GM23338 (cell line): ENCODE measurements around the gene UPK2. TPM values are rescaled to one million over a fixed set of nuclear protein-coding genes. Genes with fewer than 3 reads are reported as not detected.

Experiments
- ATAC-seq: fragments of 200-7000 bp; cut with Tn5 transposase; 3 replicates; pipeline ENCODE4 v1.9.1; 2020
- DNase-seq: peaks from one replicate; pipeline ENCODE4 v3.0.0-alpha.2; 2015; ENCODE audit warnings: low spot score
- H2AFZ ChIP-seq: fragments of 200-600 bp; sonication (generic); 2 replicates; pipeline ENCODE4 v1.8.0; 2016; ENCODE audit warnings: antibody characterized with exemption, mild to moderate bottlenecking, moderate library complexity
- H3F3A ChIP-seq: fragments of 200-600 bp; sonication (generic); replicated peaks from 2 replicates; pipeline ENCODE4 v1.8.0; 2017; ENCODE audit warnings: antibody characterized with exemption, mixed run types, low read depth
- H3K27ac ChIP-seq: fragments of 200-600 bp; sonication (generic); 2 replicates; pipeline ENCODE4 v1.6.1; 2016; ENCODE audit warnings: low read depth
- H3K27me3 ChIP-seq: fragments of 200-600 bp; sonication (generic); 2 replicates; pipeline ENCODE4 v1.8.0; 2016; ENCODE audit warnings: mild to moderate bottlenecking, mixed run types, moderate library complexity; ENCODE audit not compliant: insufficient read depth
- H3K36me3 ChIP-seq: fragments of 200-600 bp; sonication (generic); 2 replicates; pipeline ENCODE4 v1.8.0; 2016; ENCODE audit warnings: mild to moderate bottlenecking; ENCODE audit not compliant: insufficient read depth
- H3K4me1 ChIP-seq: fragments of 200-600 bp; sonication (generic); 2 replicates; pipeline ENCODE4 v1.8.0; 2016; ENCODE audit warnings: mild to moderate bottlenecking, moderate library complexity; ENCODE audit not compliant: insufficient read depth
- H3K4me2 ChIP-seq: fragments of 200-600 bp; sonication (generic); 2 replicates; pipeline ENCODE4 v1.7.1; 2017; ENCODE audit warnings: mixed run types
- H3K4me3 ChIP-seq: fragments of 200-600 bp; sonication (generic); 2 replicates; pipeline ENCODE4 v1.6.1; 2016; ENCODE audit warnings: mixed run types
- H3K79me2 ChIP-seq: fragments of 200-600 bp; sonication (generic); replicated peaks from 2 replicates; pipeline ENCODE4 v1.8.0; 2017; ENCODE audit warnings: mild to moderate bottlenecking; ENCODE audit not compliant: insufficient read depth
- H3K9me2 ChIP-seq: fragments of 200-600 bp; sonication (generic); 2 replicates; pipeline ENCODE4 v1.8.0; 2017; ENCODE audit not compliant: insufficient read depth
- H4K20me1 ChIP-seq: fragments of 200-600 bp; sonication (generic); replicated peaks from 2 replicates; pipeline ENCODE4 v1.8.0; 2017; ENCODE audit warnings: mild to moderate bottlenecking; ENCODE audit not compliant: insufficient read depth
- H3K27ac Mint-ChIP-seq: 2 replicates; pipeline ENCODE4 v1.8.0; 2020; ENCODE audit warnings: inconsistent platforms, mild to moderate bottlenecking, moderate library complexity, mixed read lengths
- H3K27me3 Mint-ChIP-seq: 3 replicates; pipeline ENCODE4 v1.8.0; 2022; ENCODE audit warnings: low read depth, mild to moderate bottlenecking, moderate library complexity, mixed read lengths, inconsistent platforms; ENCODE audit not compliant: insufficient read depth, poor library complexity
- H3K36me3 Mint-ChIP-seq: 3 replicates; pipeline ENCODE4 v1.8.0; 2021; ENCODE audit warnings: low read depth, mild to moderate bottlenecking, inconsistent platforms, moderate library complexity, mixed read lengths
- H3K4me1 Mint-ChIP-seq: 3 replicates; pipeline ENCODE4 v1.8.0; 2020; ENCODE audit warnings: mild to moderate bottlenecking, inconsistent platforms, mixed read lengths
- H3K4me3 Mint-ChIP-seq: 3 replicates; pipeline ENCODE4 v1.8.0; 2021; ENCODE audit warnings: moderate library complexity, mild to moderate bottlenecking, inconsistent platforms, mixed read lengths
- H3K9me3 Mint-ChIP-seq: 3 replicates; pipeline ENCODE4 v1.8.0; 2020; ENCODE audit warnings: moderate library complexity, mild to moderate bottlenecking, inconsistent platforms, mixed read lengths
- CREB1 ChIP-seq: fragments of 250-450 bp; sonication (Bioruptor Pico); IDR thresholded peaks from 2 replicates; pipeline ENCODE4 v1.5.0; 2020; ENCODE audit warnings: low read depth, mild to moderate bottlenecking, moderate library complexity
- CTCF ChIP-seq, 2 experiments: fragments of 200-600 bp in 1 of 2; sonication (generic) in 1 of 2; conservative IDR thresholded peaks; 2 replicates each; pipeline versions ENCODE4 v1.5.1 to v1.6.1; 2016 to 2017; ENCODE audit warnings: antibody characterized with exemption in 2 of 2, low read depth in 2 of 2, mild to moderate bottlenecking in 2 of 2, moderate library complexity in 1 of 2
- EZH2 ChIP-seq: fragments of 200-600 bp; sonication (generic); IDR thresholded peaks from one replicate; pipeline ENCODE4 v1.8.0; 2017; ENCODE audit warnings: antibody characterized with exemption, mild to moderate bottlenecking, low read depth; ENCODE audit not compliant: unreplicated experiment
- EZH2phosphoT487 ChIP-seq: fragments of 200-600 bp; sonication (generic); IDR thresholded peaks from one replicate; pipeline ENCODE4 v1.8.1; 2018; ENCODE audit warnings: antibody characterized with exemption; ENCODE audit not compliant: unreplicated experiment
- JUNB ChIP-seq: IDR thresholded peaks from one replicate; pipeline ENCODE4 v1.6.1; 2016; ENCODE audit warnings: antibody characterized with exemption; ENCODE audit not compliant: unreplicated experiment
- NANOG ChIP-seq: IDR thresholded peaks from 2 replicates; pipeline ENCODE4 v1.6.1; 2016; ENCODE audit warnings: antibody characterized with exemption, borderline replicate concordance
- POLR2AphosphoS5 ChIP-seq: IDR thresholded peaks from 2 replicates; pipeline ENCODE4 v1.6.1; 2016; ENCODE audit warnings: antibody characterized with exemption, low read depth
- ZNF331 ChIP-seq: fragments of 250-450 bp; sonication (Bioruptor Pico); IDR thresholded peaks from 2 replicates; pipeline ENCODE4 v1.5.0; 2020; ENCODE audit warnings: low read depth, mild to moderate bottlenecking, moderate library complexity
- polyA plus RNA-seq: library from polyadenylated mRNA; unstranded; fragments of >200 nt; fragmentation: Nextera tagmentation; extraction: Ambion mirVana; gene quantifications from 2 replicates; pipeline ENCODE4 v1.2.1, GENCODE V29; 2016
- total RNA-seq: library from RNA; depleted of rRNA; stranded (reverse); fragments of >200 nt; shearing (Covaris generic); gene quantifications from 2 replicates; pipeline ENCODE4 v1.2.3, GENCODE V29; 2014
- TF ChIP-seq, protein P1 (sequence below): IDR thresholded peaks from one replicate; pipeline ENCODE4 v1.6.1; 2018; ENCODE audit warnings: antibody characterized with exemption; ENCODE audit not compliant: unreplicated experiment
- TF ChIP-seq, protein P2 (sequence below): IDR thresholded peaks from 2 replicates; pipeline ENCODE4 v1.6.1; 2016; ENCODE audit warnings: antibody characterized with exemption

The UPK2 gene
- total and polyA plus RNA-seq, 2 experiments from 2014 or later, result 0.74 TPM; not detected in 1

GRCh38 chr11:118921121-118921928 lies 34.8 kb upstream of the UPK2 start:
- H3F3A ChIP-seq, result peaks cover 20% of the 10 kb centered on the region
- Mint-ChIP-seq H3K27ac (peak overlapping the region; percentile 73), H3K9me3 (no peaks in the 10 kb centered on the region), H3K27me3 (peaks cover 29% of the 10 kb centered on the region), H3K4me1 (peaks cover 73% of the 10 kb centered on the region), H3K4me3 (peak overlapping the region; percentile 64), H3K36me3 (peaks cover 6% of the 10 kb centered on the region)
- ATAC-seq (peak; percentile 7), DNase-seq (peak; percentile 78)
- no peaks in the 10 kb centered on the region for H3K9me2 ChIP-seq
- peaks cover 83% of the 10 kb centered on the region for H3K4me1 ChIP-seq
- H3K36me3 ChIP-seq, result no peaks in the 10 kb centered on the region
- H3K4me2 ChIP-seq, result peak overlapping the region; percentile 99
- peak overlapping the region; percentile 98 for H3K4me3 ChIP-seq
- H4K20me1 ChIP-seq, result peaks cover 16% of the 10 kb centered on the region
- H3K27ac ChIP-seq, result peak overlapping the region; percentile 88
- H2AFZ ChIP-seq, result no peak overlapping the region
- TF ChIP-seq, protein P1, sequence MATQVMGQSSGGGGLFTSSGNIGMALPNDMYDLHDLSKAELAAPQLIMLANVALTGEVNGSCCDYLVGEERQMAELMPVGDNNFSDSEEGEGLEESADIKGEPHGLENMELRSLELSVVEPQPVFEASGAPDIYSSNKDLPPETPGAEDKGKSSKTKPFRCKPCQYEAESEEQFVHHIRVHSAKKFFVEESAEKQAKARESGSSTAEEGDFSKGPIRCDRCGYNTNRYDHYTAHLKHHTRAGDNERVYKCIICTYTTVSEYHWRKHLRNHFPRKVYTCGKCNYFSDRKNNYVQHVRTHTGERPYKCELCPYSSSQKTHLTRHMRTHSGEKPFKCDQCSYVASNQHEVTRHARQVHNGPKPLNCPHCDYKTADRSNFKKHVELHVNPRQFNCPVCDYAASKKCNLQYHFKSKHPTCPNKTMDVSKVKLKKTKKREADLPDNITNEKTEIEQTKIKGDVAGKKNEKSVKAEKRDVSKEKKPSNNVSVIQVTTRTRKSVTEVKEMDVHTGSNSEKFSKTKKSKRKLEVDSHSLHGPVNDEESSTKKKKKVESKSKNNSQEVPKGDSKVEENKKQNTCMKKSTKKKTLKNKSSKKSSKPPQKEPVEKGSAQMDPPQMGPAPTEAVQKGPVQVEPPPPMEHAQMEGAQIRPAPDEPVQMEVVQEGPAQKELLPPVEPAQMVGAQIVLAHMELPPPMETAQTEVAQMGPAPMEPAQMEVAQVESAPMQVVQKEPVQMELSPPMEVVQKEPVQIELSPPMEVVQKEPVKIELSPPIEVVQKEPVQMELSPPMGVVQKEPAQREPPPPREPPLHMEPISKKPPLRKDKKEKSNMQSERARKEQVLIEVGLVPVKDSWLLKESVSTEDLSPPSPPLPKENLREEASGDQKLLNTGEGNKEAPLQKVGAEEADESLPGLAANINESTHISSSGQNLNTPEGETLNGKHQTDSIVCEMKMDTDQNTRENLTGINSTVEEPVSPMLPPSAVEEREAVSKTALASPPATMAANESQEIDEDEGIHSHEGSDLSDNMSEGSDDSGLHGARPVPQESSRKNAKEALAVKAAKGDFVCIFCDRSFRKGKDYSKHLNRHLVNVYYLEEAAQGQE, result no peak
- TF ChIP-seq EZH2phosphoT487 (no peak), ZNF331 (CRISPR knock-in tag) (no peak), CTCF (conservative IDR thresholded peaks at IDR 0.05; ENCODE audit: low read depth in 2 of 2) (no peak), JUNB (no peak), NANOG (no peak)
- H3K27me3 ChIP-seq, result no peaks in the 10 kb centered on the region
- H3K79me2 ChIP-seq, result peaks cover 85% of the 10 kb centered on the region

DNA sequence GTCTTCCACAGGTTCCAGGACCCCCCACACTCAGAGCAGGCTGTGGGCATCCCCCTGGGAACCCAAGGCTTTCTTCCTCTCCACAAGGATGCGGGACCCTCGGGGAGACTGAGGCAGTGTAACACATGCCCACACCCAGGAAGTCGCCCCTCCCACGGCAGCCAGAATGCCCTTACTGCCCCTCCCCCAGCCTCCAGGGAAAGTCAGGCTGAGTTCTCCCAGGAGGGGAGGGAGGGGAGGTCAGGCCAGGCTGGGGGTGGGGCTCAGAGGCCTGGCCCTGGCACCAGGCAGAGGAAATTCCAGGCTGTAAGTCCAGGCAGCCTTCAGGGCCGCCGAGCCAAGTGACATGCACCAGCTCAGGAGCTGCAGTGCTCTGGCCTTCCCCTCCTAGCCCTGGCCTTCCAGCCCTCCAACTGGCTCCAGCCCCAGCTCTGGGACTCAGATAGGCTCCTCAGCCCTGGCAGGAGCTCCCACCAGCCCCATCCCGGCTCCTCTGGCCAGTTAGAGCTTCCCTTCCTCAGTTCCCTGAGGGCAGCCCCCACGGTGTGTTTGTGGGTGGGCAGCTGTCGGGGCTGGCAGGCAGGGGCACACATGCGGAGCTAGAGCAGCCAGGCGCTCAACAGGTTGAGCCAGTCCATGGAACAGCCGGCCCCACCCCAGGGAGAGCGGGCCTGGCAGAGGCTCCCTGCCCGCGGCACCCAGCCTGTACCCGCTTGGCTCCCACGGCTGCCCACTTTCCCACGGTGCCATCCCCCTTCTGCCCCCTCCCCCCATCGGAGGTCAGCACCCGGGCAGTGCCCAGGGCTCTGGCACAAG lies 34.0 kb upstream of the UPK2 start:
- Histone ChIP-seq H2AFZ (no peak overlapping the region), H3K36me3 (no peaks in the 10 kb centered on the region), H3K27me3 (peaks cover 6% of the 10 kb centered on the region), H4K20me1 (peaks cover 16% of the 10 kb centered on the region), H3K4me3 (peak overlapping the region; percentile 98), H3K27ac (peak overlapping the region; percentile 88), H3K9me2 (no peaks in the 10 kb centered on the region), H3K4me1 (peaks cover 80% of the 10 kb centered on the region), H3F3A (peaks cover 18% of the 10 kb centered on the region), H3K4me2 (peak overlapping the region; percentile 99), H3K79me2 (peaks cover 78% of the 10 kb centered on the region)
- Mint-ChIP-seq H3K9me3 (no peaks in the 10 kb centered on the region), H3K27me3 (peaks cover 32% of the 10 kb centered on the region), H3K4me1 (peaks cover 71% of the 10 kb centered on the region), H3K36me3 (peaks cover 8% of the 10 kb centered on the region), H3K4me3 (peak overlapping the region; percentile 53), H3K27ac (no peak overlapping the region)
- no peak for TF ChIP-seq CREB1 (CRISPR knock-in tag)
- TF ChIP-seq JUNB, result no peak
- TF ChIP-seq, protein P2, sequence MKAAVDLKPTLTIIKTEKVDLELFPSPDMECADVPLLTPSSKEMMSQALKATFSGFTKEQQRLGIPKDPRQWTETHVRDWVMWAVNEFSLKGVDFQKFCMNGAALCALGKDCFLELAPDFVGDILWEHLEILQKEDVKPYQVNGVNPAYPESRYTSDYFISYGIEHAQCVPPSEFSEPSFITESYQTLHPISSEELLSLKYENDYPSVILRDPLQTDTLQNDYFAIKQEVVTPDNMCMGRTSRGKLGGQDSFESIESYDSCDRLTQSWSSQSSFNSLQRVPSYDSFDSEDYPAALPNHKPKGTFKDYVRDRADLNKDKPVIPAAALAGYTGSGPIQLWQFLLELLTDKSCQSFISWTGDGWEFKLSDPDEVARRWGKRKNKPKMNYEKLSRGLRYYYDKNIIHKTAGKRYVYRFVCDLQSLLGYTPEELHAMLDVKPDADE, result peak; percentile 56; the same call in 1 of the 2 replicates
- 0 out of 2 replicates have a peak, but pooled peaks have one; percentile 26 for TF ChIP-seq POLR2AphosphoS5
- no peak for TF ChIP-seq EZH2
- ATAC-seq, result peak; percentile 26
- DNase-seq, result peak; percentile 88
